H1 (cell line): ENCODE results near the gene PHF3.

Source experiments
- CHD1 ChIP-seq: IDR thresholded peaks from 2 replicates; pipeline ENCODE4 v1.6.1; 2012; ENCODE audit warnings: low read depth, low read length, improper control_type of control experiment
- CREB1 ChIP-seq: IDR thresholded peaks from 2 replicates; pipeline ENCODE4 v1.6.1; 2012; ENCODE audit warnings: inconsistent platforms
- CTCF ChIP-seq, 3 experiments: IDR thresholded peaks; 1 replicate in 2 of 3; 2 replicates in 1 of 3; pipeline versions ENCODE4 v1.5.1 to v1.6.1; 2011; ENCODE audit warnings: low read length in 3 of 3, mild to moderate bottlenecking in 3 of 3, inconsistent platforms in 2 of 3, low read depth in 1 of 3, moderate library complexity in 1 of 3; ENCODE audit not compliant: insufficient read depth in 1 of 3; ENCODE audit errors: control extremely low read depth in 1 of 3
- E2F6 ChIP-seq: IDR thresholded peaks from 2 replicates; pipeline ENCODE4 v1.6.1; 2012; ENCODE audit warnings: inconsistent platforms
- EP300 ChIP-seq, 2 experiments: IDR thresholded peaks; 1 replicate in 1 of 2; 2 replicates in 1 of 2; pipeline ENCODE4 v1.6.1; 2011 to 2012; ENCODE audit warnings: low read depth in 2 of 2, low read length in 2 of 2, mild to moderate bottlenecking in 2 of 2, borderline replicate concordance in 1 of 2, inconsistent platforms in 1 of 2, moderate library complexity in 1 of 2
- PHF8 ChIP-seq: fragments of 200-600 bp; sonication (generic); conservative IDR thresholded peaks from 2 replicates; pipeline ENCODE4 v1.7.1; 2012; ENCODE audit warnings: low read depth, mild to moderate bottlenecking, inconsistent platforms, low read length, moderate library complexity
- POLR2A ChIP-seq, 2 experiments: IDR thresholded peaks; 1 replicate in 1 of 2; 2 replicates in 1 of 2; pipeline ENCODE4 v1.6.1; 2011; ENCODE audit warnings: low read depth in 2 of 2, low read length in 2 of 2, mild to moderate bottlenecking in 2 of 2; ENCODE audit errors: control extremely low read depth in 1 of 2
- POLR2AphosphoS5 ChIP-seq: IDR thresholded peaks from 2 replicates; pipeline ENCODE4 v1.6.1; 2011; ENCODE audit warnings: low read depth, low read length
- RAD21 ChIP-seq, 2 experiments: IDR thresholded peaks in 1 of 2; conservative IDR thresholded peaks in 1 of 2; 2 replicates each; pipeline ENCODE4 v1.6.1; 2011; ENCODE audit warnings: low read depth in 2 of 2, low read length in 2 of 2, improper control_type of control experiment in 1 of 2, inconsistent platforms in 1 of 2, mild to moderate bottlenecking in 1 of 2, moderate library complexity in 1 of 2
- SAP30 ChIP-seq: fragments of 300-600 bp; sonication (generic); IDR thresholded peaks from 2 replicates; pipeline ENCODE4 v1.7.1; 2012; ENCODE audit warnings: low read length, moderate library complexity, mild to moderate bottlenecking, inconsistent platforms; ENCODE audit not compliant: insufficient read depth, insufficient replicate concordance
- TAF1 ChIP-seq: IDR thresholded peaks from 2 replicates; pipeline ENCODE4 v1.6.1; 2011; ENCODE audit warnings: mild to moderate bottlenecking, low read depth, low read length
- TF ChIP-seq, protein P1 (sequence below): IDR thresholded peaks from 2 replicates; pipeline ENCODE4 v1.6.1; 2011; ENCODE audit warnings: low read depth, mild to moderate bottlenecking, low read length; ENCODE audit not compliant: insufficient read depth
- TF ChIP-seq, protein P2 (sequence below): IDR thresholded peaks from 2 replicates; pipeline ENCODE4 v1.6.1; 2012; ENCODE audit warnings: low read length, inconsistent platforms
- TF ChIP-seq, protein P3 (sequence below): IDR thresholded peaks from 2 replicates; pipeline ENCODE4 v1.6.1; 2012; ENCODE audit warnings: inconsistent platforms

DNA sequence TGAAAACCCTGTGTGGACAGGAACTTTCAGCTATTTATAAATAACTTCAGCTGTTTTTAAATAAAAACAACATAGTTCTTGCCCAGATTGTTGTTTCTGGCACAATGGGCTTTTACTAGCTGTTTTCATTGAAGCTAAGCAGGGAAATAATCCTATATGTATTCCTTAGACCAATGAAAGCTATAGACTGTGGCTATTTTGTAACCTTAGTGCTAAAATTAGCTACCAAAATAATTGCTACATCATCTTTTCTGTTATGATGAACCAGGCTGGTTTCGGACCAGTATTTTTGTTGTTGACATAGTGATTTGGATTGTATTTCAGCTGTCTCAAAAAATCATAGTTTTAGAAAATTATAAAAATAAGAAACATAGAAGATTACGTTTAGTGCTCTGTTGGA lies 13.7 kb downstream of the PHF3 start:
- TF ChIP-seq CTCF (IDR thresholded peaks at IDR 0.05; ENCODE audit: control extremely low read depth in 1 of 3, insufficient read depth in 1 of 3, low read depth in 1 of 3, low read length in 3 of 3) = no peak
- no peak for TF ChIP-seq POLR2A (IDR thresholded peaks at IDR 0.05; ENCODE audit: control extremely low read depth in 1 of 2, low read depth in 2 of 2, low read length in 2 of 2)
- TF ChIP-seq TAF1 = no peak
- TF ChIP-seq SAP30 = no peak
- TF ChIP-seq, protein P1, sequence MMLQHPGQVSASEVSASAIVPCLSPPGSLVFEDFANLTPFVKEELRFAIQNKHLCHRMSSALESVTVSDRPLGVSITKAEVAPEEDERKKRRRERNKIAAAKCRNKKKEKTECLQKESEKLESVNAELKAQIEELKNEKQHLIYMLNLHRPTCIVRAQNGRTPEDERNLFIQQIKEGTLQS = no peak
- TF ChIP-seq PHF8 = no peak
- TF ChIP-seq EP300 (IDR thresholded peaks at IDR 0.05; ENCODE audit: borderline replicate concordance in 1 of 2, low read depth in 2 of 2, low read length in 2 of 2) = no peak
- no peak for TF ChIP-seq POLR2AphosphoS5
- TF ChIP-seq CREB1 = no peak
- TF ChIP-seq, protein P2, sequence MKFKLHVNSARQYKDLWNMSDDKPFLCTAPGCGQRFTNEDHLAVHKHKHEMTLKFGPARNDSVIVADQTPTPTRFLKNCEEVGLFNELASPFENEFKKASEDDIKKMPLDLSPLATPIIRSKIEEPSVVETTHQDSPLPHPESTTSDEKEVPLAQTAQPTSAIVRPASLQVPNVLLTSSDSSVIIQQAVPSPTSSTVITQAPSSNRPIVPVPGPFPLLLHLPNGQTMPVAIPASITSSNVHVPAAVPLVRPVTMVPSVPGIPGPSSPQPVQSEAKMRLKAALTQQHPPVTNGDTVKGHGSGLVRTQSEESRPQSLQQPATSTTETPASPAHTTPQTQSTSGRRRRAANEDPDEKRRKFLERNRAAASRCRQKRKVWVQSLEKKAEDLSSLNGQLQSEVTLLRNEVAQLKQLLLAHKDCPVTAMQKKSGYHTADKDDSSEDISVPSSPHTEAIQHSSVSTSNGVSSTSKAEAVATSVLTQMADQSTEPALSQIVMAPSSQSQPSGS = no peak
- no peak for TF ChIP-seq E2F6
- TF ChIP-seq, protein P3, sequence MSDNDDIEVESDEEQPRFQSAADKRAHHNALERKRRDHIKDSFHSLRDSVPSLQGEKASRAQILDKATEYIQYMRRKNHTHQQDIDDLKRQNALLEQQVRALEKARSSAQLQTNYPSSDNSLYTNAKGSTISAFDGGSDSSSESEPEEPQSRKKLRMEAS = no peak
- no peak for TF ChIP-seq CHD1
- no peak for TF ChIP-seq RAD21 (IDR thresholded peaks at IDR 0.05 in 1 of 2, conservative IDR thresholded peaks at IDR 0.05 in 1 of 2; ENCODE audit: low read depth in 2 of 2, low read length in 2 of 2)
